Measurements from ENCODE around the gene RAVER2. TPM values are rescaled to one million over a fixed set of nuclear protein-coding genes. Genes with fewer than 3 reads are reported as not detected.

RAVER2 gene
- total and polyA plus RNA-seq, 2 donors (not counting 1 experiment from before 2014, with no cell fraction given) = 0.82 to 1.4 TPM

DNA sequence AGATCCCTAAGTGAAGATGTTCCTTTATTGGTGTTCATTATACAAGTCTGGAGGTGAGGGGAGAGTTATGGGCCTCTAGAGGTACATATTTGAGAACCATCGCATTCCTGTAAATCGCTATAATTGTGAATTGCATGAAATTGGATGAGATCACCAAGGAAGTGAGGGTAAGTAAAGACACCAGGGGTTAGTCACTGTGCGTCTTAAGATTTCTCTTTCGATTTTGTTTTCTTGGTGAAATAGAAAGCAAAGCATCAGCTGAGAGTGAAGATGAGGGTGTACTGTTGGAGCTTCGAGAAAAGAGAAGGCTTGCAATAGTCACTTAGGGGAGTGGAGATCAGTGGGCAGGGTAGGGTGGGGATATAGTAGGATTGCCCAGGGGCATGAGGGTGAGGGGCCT lies 82.1 kb downstream of the RAVER2 start:
- H3K79me2 ChIP-seq (ENCODE audit: control insufficient read depth, insufficient read depth, low read length) = no peaks in the 10 kb centered on the region
- no peaks in the 10 kb centered on the region for H3K27me3 ChIP-seq (replicated peaks in 1 of 4; ENCODE audit: control extremely low read depth in 1 of 4, control insufficient read depth in 3 of 4, insufficient read depth in 4 of 4, low read length in 3 of 4)
- H3K4me3 ChIP-seq (ENCODE audit: control extremely low read depth in 1 of 5, extremely low read depth in 1 of 5, insufficient read depth in 1 of 5, low read depth in 2 of 5, low read length in 4 of 5) = no peak overlapping the region
- ChIA-PET CTCF (no interaction called here), POLR2A (no interaction called here)
- peak overlapping the region; percentile 3 for H3K4me3 Mint-ChIP-seq
- H3K9me3 Mint-ChIP-seq (ENCODE audit: insufficient read depth) = no peaks in the 10 kb centered on the region
- H3K4me1 Mint-ChIP-seq = peaks cover 36% of the 10 kb centered on the region
- H3K9me3 ChIP-seq (ENCODE audit: control extremely low read depth in 1 of 3, control insufficient read depth in 2 of 3, insufficient read depth in 1 of 3, low read length in 2 of 3) = no peaks in the 10 kb centered on the region
- WGBS (ENCODE audit: insufficient coverage) = 93% methylated on average over 5 of the region's 5 CpGs
- no peak overlapping the region for H3K4me2 ChIP-seq (replicated peaks; ENCODE audit: low read depth, low read length, poor library complexity, severe bottlenecking)
- H3K27me3 Mint-ChIP-seq = no peaks in the 10 kb centered on the region
- DNase-seq (no peak), ATAC-seq (ENCODE audit: low read depth) (no peak)
- intact Hi-C loops (cut with micrococcal nuclease) = loop anchor here (10.0 kb wide), 1 partner anchor 1212 kb away; no protein-coding TSS in a partner anchor
- H3K27ac Mint-ChIP-seq = no peak overlapping the region
- TF ChIP-seq EZH2 (IDR thresholded peaks at IDR 0.05; ENCODE audit: borderline replicate concordance, insufficient read depth, low read depth, low read length, poor library complexity, severe bottlenecking) = no peak
- TF ChIP-seq, protein P1, sequence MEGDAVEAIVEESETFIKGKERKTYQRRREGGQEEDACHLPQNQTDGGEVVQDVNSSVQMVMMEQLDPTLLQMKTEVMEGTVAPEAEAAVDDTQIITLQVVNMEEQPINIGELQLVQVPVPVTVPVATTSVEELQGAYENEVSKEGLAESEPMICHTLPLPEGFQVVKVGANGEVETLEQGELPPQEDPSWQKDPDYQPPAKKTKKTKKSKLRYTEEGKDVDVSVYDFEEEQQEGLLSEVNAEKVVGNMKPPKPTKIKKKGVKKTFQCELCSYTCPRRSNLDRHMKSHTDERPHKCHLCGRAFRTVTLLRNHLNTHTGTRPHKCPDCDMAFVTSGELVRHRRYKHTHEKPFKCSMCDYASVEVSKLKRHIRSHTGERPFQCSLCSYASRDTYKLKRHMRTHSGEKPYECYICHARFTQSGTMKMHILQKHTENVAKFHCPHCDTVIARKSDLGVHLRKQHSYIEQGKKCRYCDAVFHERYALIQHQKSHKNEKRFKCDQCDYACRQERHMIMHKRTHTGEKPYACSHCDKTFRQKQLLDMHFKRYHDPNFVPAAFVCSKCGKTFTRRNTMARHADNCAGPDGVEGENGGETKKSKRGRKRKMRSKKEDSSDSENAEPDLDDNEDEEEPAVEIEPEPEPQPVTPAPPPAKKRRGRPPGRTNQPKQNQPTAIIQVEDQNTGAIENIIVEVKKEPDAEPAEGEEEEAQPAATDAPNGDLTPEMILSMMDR (IDR thresholded peaks at IDR 0.05) = no peak
- peaks cover 0 to 3% of the 10 kb centered on the region in 2 experiments for H3K36me3 ChIP-seq (replicated peaks in 1 of 2; ENCODE audit: control extremely low read depth in 1 of 2, control insufficient read depth in 1 of 2, extremely low read depth in 1 of 2, insufficient read depth in 2 of 2, low read length in 1 of 2)
- H3K9ac ChIP-seq (ENCODE audit: low read length) = no peak overlapping the region
- H2AFZ ChIP-seq (ENCODE audit: insufficient read depth, low read depth, low read length, poor library complexity, severe bottlenecking) = no peak overlapping the region
- H3K4me1 ChIP-seq (ENCODE audit: control insufficient read depth in 2 of 2, insufficient read depth in 2 of 2, low read length in 2 of 2) = peaks cover 9 to 15% of the 10 kb centered on the region in 2 donors
- H4K20me1 ChIP-seq (ENCODE audit: control insufficient read depth, insufficient read depth, low read length, poor library complexity, severe bottlenecking) = no peaks in the 10 kb centered on the region
- no peak overlapping the region for H3K27ac ChIP-seq (ENCODE audit: low read length in 2 of 2)

GRCh38 chr1:64828829-64829228 lies 84.0 kb downstream of the RAVER2 start:
- H3K27ac Mint-ChIP-seq = peak overlapping the region; percentile 53
- peak overlapping the region; percentile 32 for H3K9ac ChIP-seq (ENCODE audit: low read length)
- peaks cover 2 to 18% of the 10 kb centered on the region in 2 experiments for H3K36me3 ChIP-seq (replicated peaks in 1 of 2; ENCODE audit: control extremely low read depth in 1 of 2, control insufficient read depth in 1 of 2, extremely low read depth in 1 of 2, insufficient read depth in 2 of 2, low read length in 1 of 2)
- peak overlapping the region in 1 of 2 donors; percentile 39 for H3K27ac ChIP-seq (ENCODE audit: low read length in 2 of 2)
- H3K4me1 ChIP-seq (ENCODE audit: control insufficient read depth in 2 of 2, insufficient read depth in 2 of 2, low read length in 2 of 2) = peaks cover 9 to 15% of the 10 kb centered on the region in 2 donors
- no peaks in the 10 kb centered on the region for H3K27me3 ChIP-seq (replicated peaks in 1 of 4; ENCODE audit: control extremely low read depth in 1 of 4, control insufficient read depth in 3 of 4, insufficient read depth in 4 of 4, low read length in 3 of 4)
- H3K4me3 ChIP-seq (ENCODE audit: control extremely low read depth in 1 of 5, extremely low read depth in 1 of 5, insufficient read depth in 1 of 5, low read depth in 2 of 5, low read length in 4 of 5) = no peak overlapping the region
- no peaks in the 10 kb centered on the region for H3K79me2 ChIP-seq (ENCODE audit: control insufficient read depth, insufficient read depth, low read length)
- TF ChIP-seq, protein P1 (IDR thresholded peaks at IDR 0.05) = no peak
- TF ChIP-seq EZH2 (IDR thresholded peaks at IDR 0.05; ENCODE audit: borderline replicate concordance, insufficient read depth, low read depth, low read length, poor library complexity, severe bottlenecking) = no peak
- intact Hi-C loops (cut with micrococcal nuclease) = loop anchor here (10.0 kb wide), 1 partner anchor 1214 kb away; no protein-coding TSS in a partner anchor
- no peak for ATAC-seq (ENCODE audit: low read depth)
- peak; percentile 32 for DNase-seq
- peaks cover 36% of the 10 kb centered on the region for H3K4me1 Mint-ChIP-seq
- ChIA-PET CTCF (no interaction called here), POLR2A (no interaction called here)
- no CpG with 5 or more reads among the region's 1 CpG for WGBS (ENCODE audit: insufficient coverage)
- H3K9me3 ChIP-seq (ENCODE audit: control extremely low read depth in 1 of 3, control insufficient read depth in 2 of 3, insufficient read depth in 1 of 3, low read length in 2 of 3) = no peaks in the 10 kb centered on the region
- H2AFZ ChIP-seq (ENCODE audit: insufficient read depth, low read depth, low read length, poor library complexity, severe bottlenecking) = no peak overlapping the region
- H3K4me2 ChIP-seq (replicated peaks; ENCODE audit: low read depth, low read length, poor library complexity, severe bottlenecking) = peak overlapping the region; percentile 51
- H3K9me3 Mint-ChIP-seq (ENCODE audit: insufficient read depth) = no peaks in the 10 kb centered on the region
- H3K27me3 Mint-ChIP-seq = no peaks in the 10 kb centered on the region
- peak overlapping the region; percentile 57 for H3K4me3 Mint-ChIP-seq
- no peaks in the 10 kb centered on the region for H4K20me1 ChIP-seq (ENCODE audit: control insufficient read depth, insufficient read depth, low read length, poor library complexity, severe bottlenecking)
